HG02588 (cell line): ENCODE results near the gene NEBL.

Experiments used
- ATAC-seq: cut with Tn5 transposase; IDR thresholded peaks from one replicate; pipeline ENCODE4 v1.9.1; 2021; ENCODE audit warnings: mild to moderate bottlenecking, moderate library complexity; ENCODE audit not compliant: unreplicated experiment

Gene NEBL

DNA sequence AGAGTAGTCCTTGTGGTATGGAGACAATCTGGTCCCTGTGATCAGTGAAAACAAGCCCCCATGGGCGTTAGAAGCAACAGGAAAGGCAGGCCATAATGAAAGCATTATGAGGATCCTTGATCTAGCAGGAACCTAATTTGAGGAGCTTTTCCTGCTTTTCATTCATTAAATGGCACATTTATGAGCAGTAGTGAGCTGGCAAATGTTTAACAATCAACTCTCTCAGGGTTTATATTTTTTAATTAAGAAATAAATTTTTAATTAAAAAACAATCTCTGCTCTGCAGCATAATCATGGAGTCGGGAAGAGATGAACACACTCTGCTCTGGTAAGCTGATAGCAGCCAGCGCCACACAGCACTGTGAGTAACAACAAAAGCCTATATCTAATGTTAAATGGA lies 11.3 kb upstream of the NEBL start:
- no peak for ATAC-seq

DNA sequence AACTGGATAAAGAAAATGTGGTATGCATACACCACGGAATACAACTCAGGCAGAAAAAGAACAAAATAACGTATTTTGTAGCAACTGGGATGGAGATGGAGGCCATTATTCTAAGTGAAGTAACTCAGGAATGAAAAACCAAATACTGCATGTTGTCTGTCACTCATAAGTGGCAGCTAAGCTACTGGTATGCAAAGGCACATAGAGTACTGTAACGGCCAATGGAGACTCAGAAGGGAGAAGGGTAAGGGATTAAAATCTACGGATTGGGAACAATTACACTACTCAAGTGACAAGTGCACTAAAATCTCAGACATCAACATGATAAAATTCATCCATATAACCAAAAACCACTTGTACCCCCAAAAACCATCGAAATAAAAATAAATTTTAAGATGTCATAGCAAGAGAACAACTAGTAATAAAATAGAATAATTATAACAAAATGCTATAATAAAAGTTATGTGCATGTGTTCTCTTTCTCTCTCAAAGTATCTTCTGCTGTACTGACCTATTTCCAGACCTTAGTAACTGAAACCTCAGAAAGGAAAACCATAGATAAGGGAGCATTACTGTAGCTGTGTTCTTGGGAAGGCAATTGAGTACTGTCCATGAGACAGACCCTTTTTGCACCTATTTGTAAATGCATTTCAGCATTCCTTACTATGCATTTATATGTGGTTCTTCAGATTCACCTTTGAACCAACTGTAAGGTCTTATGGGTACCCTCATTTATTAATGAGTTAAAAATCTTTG lies 6.7 kb upstream of the NEBL start:
- ATAC-seq = no peak

DNA sequence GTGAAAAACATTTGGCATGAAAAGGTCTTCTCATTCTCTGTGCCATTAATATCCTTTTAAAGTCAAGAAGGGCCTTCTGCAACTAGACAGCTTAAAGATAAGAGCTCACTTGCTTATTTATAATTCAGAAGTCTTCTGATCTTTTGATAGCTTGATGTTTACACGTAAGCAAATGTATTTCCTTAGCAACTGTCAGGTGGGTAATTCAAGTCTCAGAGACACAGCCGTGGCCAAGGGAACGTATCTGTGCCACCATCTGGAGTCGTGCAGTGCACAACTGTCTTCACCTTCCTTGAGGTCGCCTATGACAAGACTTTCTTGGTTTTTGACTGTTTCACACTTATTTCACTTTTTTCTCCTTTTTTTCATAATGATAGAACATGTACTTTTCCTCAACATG lies 4.0 kb upstream of the NEBL start:
- ATAC-seq = no peak

DNA sequence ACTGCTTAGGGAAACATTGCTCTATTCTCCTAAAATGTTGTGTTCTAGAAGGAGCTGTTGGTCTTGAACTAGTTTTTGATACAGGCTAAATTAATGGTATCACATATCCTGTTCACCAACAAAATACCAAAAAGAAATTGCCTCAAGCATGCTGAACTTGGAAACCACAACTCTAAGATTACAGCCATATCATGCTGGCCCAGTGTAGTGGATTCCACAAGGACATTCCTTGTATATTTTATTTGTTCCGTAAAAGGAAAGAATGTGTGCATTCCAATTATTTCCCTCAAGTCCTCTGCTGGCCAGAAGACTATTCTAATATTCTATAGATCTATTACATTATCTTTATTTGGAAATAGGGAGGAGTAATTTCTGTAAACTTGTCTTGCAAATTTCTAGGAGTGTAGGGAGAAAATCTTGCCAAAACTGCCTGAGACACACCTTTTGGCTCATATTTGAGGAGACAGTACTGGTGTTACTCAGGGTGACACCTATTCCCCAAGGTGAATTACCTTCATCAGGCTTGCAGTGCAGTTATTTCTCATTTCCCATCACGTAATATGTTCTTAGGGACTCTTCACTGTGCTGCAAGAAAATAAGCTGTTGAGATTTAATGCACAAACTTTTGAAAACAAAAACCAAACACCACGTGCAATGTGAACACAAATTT lies 1.9 kb upstream of the NEBL start:
- ATAC-seq = no peak

DNA sequence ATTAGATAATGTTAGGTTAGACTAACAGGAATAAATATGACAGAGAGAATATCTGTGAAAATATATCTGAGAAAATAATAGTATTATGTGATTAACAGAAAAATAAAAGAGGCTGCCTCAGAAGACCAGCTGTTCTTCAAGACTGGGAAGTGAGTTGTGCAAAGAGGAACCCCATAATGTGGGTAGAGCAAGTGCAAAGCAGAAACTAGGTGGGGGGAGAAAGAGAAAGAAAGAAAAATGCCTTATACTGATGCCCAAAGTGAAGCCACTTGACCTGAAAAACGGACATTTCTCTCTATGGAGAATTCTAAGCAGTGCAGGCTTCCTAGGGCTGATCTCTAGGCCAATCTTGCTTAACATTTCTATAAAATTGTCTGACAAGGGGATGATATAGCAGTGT lies 3.8 kb downstream of the NEBL start:
- ATAC-seq = no peak

DNA sequence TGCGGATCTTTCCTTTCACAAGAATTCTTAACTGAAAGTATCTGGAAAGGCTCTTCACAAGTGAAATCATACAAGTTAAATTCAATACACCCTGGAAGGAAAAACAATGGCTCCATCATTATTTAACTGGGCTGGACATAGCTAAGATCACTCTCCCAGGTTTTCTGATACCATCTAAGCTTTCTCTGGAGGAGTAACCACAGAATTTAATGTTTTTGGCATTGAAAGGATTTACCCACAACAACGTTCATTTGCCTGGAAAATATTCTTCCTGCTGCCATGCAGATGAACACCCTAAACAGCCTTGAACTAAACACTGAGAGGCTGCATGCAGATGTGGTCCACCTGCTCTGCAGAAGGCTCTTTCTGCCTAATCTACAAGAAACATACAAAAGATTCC lies 4.3 kb downstream of the NEBL start:
- no peak for ATAC-seq

DNA sequence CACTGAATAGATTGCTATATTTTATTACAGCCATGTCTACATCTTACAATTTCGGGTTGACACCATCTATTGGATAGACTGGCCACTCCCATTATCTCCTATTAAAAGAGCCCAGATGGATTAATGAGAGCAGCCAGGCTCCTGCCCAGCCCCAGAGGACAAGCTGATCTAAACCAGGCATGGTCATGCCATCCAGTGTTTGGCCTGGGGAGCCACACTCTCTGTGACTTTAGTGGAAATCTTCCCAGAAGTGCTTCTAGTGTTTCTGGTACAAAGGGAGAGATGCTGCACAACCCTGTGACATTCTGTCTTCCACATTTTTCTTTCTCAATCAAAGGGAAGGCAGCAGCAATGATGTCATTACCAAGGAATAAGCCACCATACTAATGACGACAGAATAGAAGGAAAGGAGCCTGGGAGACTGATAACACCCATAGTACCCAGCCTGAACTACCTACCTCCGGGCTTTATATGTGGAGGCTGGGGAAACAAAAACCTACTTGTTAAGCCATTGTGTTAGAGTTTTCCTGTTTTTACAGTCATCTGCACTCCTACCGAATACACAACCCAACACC lies 5.0 kb downstream of the NEBL start:
- no peak for ATAC-seq

DNA sequence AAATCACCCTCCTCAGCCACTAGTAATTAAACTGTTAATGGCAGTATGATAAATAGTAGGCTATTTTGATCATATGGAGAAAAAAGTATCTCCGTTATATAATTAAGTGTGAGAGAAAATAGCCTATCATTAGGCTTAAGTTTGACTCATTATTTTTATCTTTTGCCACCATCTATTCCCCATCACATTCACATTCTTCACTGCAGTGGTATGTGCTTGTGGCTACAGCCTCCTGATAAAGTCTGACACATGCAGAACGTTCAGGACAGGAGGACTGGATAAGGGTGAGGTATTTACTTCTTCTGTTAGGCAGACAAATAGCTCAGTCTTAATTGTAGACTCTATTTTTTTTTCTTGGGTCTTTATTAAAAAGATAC lies 5.8 kb downstream of the NEBL start:
- no peak for ATAC-seq

DNA sequence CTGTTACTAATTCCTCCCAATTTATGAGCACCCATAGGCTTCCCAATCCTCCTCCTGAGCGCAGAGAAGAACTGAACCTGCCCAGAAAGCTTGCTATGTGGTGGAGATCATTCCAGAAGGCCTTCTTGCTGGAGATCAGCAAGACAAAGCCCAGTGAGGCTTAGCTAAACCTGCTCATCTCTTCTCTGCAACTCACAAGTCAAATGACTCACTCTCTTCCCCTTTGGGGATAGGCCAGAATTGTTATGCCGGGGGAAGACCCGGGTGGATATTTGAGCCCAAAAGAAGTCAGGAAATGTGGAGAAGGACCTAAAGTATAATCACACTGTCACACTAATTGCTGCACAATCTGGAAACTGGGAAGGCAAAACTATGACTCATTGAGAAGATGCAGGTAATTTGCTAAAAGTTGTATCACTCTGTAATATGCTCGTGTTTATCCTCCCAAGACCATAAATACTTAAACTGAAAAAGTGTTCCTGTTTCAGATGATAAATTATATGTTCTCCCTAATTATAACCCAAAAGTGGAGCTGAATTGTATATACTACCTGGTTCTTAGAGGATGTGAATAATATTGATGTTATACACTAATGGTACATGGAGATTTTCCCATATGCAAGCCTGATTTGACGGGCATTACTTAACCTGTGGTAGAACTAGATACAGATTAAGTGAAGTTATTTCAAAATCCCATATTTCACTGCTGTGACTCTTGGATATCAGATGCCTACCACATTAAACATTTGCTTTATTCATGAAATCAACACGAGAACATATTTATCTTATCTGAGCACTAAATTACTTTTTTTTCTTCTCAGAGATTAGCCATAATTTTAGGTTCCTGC lies 6.4 kb downstream of the NEBL start:
- no peak for ATAC-seq

DNA sequence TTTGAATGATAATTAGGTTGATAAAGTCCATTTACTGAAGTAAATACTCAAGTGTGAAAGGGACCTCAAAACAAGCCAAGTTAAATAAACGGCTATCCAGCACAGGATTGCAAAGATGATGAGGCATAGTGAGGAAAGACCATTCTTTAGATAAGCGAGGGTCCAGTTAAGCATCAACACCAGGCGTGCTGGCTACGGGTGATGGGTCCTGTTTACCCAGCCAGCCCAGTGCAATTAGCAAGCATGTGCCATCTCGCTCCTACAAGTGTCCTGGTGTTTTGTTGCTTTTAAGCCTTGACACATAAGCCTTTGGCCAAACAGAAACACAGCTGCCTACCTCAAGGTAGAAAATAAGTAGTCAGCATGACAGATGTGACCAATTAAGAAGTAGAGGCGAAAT lies 7.1 kb downstream of the NEBL start:
- no peak for ATAC-seq

DNA sequence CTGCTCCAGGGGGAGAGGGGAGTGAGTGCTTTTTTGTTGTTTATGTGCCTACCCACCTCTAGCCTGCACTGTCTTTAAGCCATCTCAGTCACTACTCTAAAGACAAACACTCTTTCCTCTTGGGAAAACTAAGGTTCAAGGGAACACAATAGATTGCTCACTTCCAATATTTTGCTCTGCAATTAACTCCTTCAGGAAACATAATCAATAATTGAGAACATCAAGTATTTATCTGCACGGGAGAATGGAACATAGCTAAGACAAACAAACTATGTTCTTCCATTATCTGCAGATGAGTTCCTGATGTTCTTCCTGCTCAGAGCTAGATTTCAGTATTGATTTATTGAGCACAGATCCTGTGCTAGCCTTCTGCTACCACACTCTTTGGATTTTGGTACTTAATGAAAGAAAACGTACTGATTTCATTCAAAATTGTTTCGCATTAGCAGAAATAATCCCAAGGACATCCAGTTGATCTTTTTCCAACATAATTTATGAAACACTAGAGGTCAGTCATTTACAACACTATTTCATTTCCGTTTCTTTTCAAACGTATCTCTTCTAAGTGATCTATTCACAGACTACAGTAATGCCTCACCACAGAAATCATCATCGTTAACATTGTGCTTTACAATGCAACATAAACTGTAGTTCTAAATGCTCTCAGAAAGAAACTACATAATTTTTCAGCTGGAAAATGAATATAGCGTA lies 8.3 kb downstream of the NEBL start:
- ATAC-seq = no peak

DNA sequence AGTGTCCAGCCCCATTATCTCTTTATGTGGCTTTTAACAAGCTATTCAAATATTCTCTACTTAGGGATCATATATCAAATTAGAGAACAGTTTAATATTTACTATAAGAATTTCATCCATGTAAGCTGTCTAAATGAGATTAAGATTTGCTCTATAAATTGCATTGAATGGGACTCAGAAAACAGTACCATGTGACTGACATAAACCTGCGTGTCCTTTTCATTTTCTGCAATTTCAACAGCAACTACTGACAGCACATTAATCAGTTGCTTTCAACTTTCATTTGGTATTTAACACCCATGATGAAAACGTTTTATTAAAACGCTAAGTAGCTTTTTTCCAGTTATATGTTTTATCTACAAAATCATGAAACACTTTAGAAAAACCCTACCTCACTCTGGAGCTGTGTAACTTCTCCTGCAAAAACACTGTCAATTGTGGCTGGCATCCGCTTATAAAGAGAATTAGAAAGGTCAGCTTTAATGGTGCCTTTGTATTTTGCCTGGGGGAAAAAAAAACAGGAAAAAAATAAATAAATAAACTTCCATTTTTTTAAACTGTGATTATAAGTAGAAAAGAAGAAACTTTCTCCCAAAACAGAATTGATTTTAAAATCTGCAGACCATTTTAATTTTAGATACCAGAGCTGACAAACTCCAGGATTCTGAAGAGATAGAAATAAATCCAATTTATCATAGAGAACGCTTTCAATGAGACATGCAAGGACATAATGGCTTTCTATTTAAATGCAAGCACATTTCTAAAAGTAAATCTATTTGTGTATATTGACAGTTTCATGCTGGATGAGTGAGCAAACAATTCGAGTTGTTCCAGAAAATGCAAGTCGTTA lies 9.2 kb downstream of the NEBL start:
- ATAC-seq = no peak

DNA sequence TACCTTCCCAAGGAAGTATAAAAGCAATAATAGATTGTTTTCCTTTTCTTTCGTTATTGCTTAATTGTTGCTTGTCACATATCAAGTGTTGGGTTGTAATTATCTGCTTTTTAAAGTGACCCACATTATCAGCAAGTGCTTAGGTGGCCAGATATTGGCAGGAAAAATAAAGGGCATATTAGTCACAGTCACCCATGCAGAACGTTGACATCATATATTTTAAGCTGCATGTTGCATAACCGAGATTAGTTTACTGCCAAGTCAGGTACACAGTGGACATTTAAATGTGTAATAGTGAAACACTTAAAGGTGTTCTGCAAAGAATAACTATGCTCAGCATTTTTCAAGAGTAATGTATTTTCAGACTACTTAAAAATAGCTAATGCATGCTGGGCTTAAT lies 11.4 kb downstream of the NEBL start:
- no peak for ATAC-seq

DNA sequence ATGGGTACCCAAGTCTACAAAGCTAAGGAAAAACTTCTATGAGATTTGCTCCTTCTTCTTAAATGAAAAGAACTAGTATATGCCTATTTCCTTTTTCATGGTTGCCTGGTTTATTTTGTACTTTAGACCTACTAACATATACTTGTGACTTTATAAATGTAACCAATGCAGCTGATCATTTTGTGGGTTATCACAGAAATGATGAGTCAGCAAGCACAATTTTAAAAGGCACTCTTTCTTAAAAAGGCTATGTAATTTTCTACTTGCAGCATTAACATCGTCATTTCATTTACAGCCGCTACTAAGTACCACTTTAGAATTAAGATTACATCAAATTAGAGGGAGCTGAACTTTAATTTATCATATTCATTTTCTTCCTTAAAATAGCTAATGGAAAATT lies 13.6 kb downstream of the NEBL start:
- ATAC-seq = no peak

DNA sequence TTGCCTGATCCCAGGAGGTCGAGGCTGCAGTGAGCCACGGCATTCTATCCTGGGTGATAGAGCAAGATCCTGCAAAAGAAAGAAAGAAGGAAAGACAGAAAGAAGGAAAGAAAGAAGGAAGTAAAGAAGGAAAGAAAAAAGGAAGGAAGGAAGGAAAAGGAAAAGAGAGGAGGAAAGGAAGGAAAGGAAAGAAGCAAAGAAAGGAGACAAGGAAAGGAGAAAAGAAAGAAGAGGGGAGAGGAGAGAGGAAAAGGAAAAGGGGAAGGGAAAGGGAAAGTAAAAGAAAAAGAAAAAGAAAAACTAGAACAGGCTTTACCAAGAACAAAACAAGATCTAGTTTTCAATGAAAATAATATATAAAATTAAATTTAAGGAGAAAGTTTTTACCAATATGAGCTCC lies 15.0 kb downstream of the NEBL start:
- no peak for ATAC-seq

DNA sequence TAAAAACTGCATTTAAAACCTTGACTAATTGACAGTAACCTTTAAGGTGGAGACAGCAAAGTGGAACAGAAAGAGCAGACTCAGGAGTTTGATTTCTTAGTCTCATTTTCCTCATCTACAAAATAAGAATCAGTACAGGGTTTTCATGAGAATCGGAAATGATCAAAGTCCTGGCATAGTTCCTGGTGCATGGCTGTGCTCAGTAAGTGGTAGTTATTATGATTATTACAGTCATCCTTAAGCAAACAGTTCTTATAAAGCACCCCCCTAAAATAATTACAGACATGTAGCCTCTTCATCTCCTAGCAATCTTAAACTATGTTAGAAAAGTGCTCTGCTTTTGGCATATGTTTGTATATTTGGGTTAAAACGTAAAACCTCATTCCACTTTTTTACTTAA lies 18.0 kb downstream of the NEBL start:
- ATAC-seq = no peak

DNA sequence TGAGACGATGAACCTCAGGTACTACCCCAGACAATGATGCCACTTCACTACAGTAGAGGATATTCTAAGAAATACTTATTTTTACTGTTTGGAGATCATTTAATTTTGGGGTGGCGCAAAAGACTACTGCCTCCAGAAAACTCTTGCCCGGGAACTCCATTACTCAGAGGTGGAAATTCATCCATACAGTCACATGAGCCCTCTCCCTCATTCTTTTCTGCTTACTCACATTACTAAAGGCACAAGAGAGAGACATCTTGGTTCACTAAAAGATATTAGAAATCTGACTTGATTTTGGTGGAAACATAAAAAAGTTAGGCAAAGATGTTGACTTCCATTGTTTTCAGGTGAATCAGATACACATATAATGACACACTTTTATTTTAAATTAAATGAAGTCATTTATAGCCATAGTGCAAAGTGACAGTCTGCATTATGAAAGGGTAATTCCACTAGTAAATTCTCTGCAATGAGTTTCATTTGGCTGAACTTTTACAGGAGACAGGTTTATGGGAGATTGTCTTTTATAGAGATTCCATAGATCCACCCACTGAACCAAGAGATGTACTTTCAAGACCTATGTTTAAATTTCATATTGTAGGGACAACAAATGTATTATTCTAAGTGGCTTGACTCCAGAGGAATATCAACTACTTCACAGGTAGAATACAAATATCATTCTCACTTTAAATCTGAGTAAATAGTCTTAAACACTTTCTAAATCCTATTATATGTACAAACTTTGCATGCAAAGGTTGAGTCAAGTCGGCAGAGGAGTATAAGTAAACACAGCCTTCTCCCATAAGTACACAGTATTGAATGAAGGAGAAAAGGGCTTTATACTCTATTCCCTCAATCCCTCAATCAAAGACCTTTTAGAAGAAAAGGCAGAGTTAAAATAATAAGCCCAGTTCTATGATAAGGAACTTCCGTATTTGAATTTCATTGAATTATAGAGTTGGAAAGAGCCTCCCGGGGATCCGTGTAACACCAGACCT lies 18.8 kb downstream of the NEBL start:
- no peak for ATAC-seq

DNA sequence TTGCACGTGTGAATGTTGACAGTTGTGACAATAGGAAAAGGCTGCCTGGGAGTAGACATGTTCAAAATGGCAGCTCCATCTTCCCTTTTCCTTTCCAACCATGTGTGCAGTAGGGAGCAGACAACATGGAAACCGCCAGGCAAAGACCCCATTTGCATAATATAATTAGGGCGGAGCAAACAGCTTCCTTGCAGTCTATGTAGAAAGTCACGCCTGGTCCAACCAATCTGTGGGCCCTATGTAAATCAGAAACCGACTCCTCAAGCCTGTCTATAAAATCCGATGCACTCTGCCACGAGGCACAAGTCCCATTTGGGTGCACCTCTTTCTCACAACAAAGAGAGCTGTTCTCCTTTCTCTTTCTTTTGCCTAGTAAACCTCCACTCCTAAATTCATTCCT lies 19.6 kb downstream of the NEBL start:
- ATAC-seq = no peak

DNA sequence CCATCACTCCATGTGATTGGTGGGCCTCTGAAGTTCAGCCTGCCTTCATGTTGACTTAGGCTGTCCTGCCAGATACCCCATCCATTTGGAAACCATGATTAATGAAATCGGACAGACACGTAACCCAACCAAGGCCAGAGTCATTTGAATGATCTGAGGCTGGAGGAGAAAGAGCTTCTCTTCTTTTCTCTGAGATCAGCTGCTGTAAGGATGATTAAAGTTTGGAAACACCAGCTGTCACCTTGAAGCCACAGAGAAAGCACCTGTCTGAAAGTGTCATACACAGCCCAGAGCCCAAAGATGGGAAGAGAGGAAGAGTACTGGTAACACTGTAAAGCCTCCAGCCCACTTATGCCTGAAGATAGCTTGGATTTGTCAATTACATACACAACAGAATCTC lies 22.9 kb downstream of the NEBL start:
- no peak for ATAC-seq
